HEK293 (cell line): ENCODE results near the gene TEX36.

Experiments used
- BCL11A ChIP-seq: fragments of 450-650 bp; formaldehyde crosslinking; IDR thresholded peaks from 2 replicates; pipeline ENCODE4 v1.5.1; 2016; ENCODE audit warnings: low read depth, missing biosample characterization, missing genetic modification characterization
- CTCF ChIP-seq: fragments of 450-650 bp; formaldehyde crosslinking; IDR thresholded peaks from 2 replicates; pipeline ENCODE4 v1.5.1; 2016; ENCODE audit warnings: missing biosample characterization, missing genetic modification characterization
- KLF10 ChIP-seq: fragments of 450-650 bp; IDR thresholded peaks from 2 replicates; pipeline ENCODE4 v1.5.1; 2018; ENCODE audit warnings: missing biosample characterization, mild to moderate bottlenecking, missing genetic modification characterization
- TRIM28 ChIP-seq: IDR thresholded peaks from 2 replicates; pipeline ENCODE4 v1.6.1; 2011; ENCODE audit warnings: low read length, control low read depth, borderline replicate concordance
- ZBTB11 ChIP-seq: fragments of 450-650 bp; formaldehyde crosslinking; conservative IDR thresholded peaks from 2 replicates; pipeline ENCODE4 v1.5.1; 2016; ENCODE audit warnings: low read depth, missing biosample characterization, missing genetic modification characterization
- ZBTB6 ChIP-seq: fragments of 450-650 bp; formaldehyde crosslinking; IDR thresholded peaks from 2 replicates; pipeline ENCODE4 v1.5.1; 2017; ENCODE audit warnings: missing biosample characterization, missing genetic modification characterization
- ZBTB8A ChIP-seq: fragments of 450-650 bp; formaldehyde crosslinking; IDR thresholded peaks from 2 replicates; pipeline ENCODE4 v1.5.1; 2016; ENCODE audit warnings: missing biosample characterization, missing genetic modification characterization
- ZFP41 ChIP-seq: fragments of 450-650 bp; formaldehyde crosslinking; IDR thresholded peaks from 2 replicates; pipeline ENCODE4 v1.5.1; 2016; ENCODE audit warnings: missing biosample characterization, missing genetic modification characterization, borderline replicate concordance
- ZNF10 ChIP-seq: fragments of 450-650 bp; formaldehyde crosslinking; IDR thresholded peaks from 2 replicates; pipeline ENCODE4 v1.5.1; 2017; ENCODE audit warnings: missing biosample characterization, missing genetic modification characterization
- ZNF112 ChIP-seq: fragments of 450-650 bp; formaldehyde crosslinking; IDR thresholded peaks from 2 replicates; pipeline ENCODE4 v1.5.0; 2017; ENCODE audit warnings: missing biosample characterization, missing genetic modification characterization
- ZNF121 ChIP-seq: fragments of 450-650 bp; formaldehyde crosslinking; IDR thresholded peaks from 2 replicates; pipeline ENCODE4 v1.5.1; 2016; ENCODE audit warnings: missing biosample characterization, missing genetic modification characterization
- ZNF132 ChIP-seq: fragments of 450-650 bp; formaldehyde crosslinking; IDR thresholded peaks from 2 replicates; pipeline ENCODE4 v1.5.1; 2017; ENCODE audit warnings: missing biosample characterization, missing genetic modification characterization, borderline replicate concordance
- ZNF19 ChIP-seq: fragments of 450-650 bp; formaldehyde crosslinking; IDR thresholded peaks from 2 replicates; pipeline ENCODE4; 2016; ENCODE audit warnings: missing biosample characterization, missing genetic modification characterization, low read depth
- ZNF2 ChIP-seq: fragments of 450-650 bp; formaldehyde crosslinking; IDR thresholded peaks from 2 replicates; pipeline ENCODE4 v1.5.1; 2016; ENCODE audit warnings: missing biosample characterization, missing genetic modification characterization
- ZNF214 ChIP-seq: fragments of 450-650 bp; formaldehyde crosslinking; IDR thresholded peaks from 2 replicates; pipeline ENCODE4 v1.5.1; 2017; ENCODE audit warnings: missing biosample characterization, mild to moderate bottlenecking, missing genetic modification characterization, borderline replicate concordance
- ZNF221 ChIP-seq: fragments of 450-650 bp; formaldehyde crosslinking; IDR thresholded peaks from 2 replicates; pipeline ENCODE4 v1.5.1; 2017; ENCODE audit warnings: missing biosample characterization, missing genetic modification characterization, borderline replicate concordance
- ZNF266 ChIP-seq: fragments of 450-650 bp; formaldehyde crosslinking; IDR thresholded peaks from 2 replicates; pipeline ENCODE4 v1.5.1; 2016; ENCODE audit warnings: missing biosample characterization, missing genetic modification characterization, low read depth
- ZNF341 ChIP-seq: fragments of 450-650 bp; formaldehyde crosslinking; IDR thresholded peaks from 2 replicates; pipeline ENCODE4; 2016; ENCODE audit warnings: low read depth, missing biosample characterization, missing genetic modification characterization
- ZNF362 ChIP-seq: fragments of 450-650 bp; formaldehyde crosslinking; IDR thresholded peaks from 2 replicates; pipeline ENCODE4 v1.5.1; 2016; ENCODE audit warnings: missing biosample characterization, missing genetic modification characterization
- ZNF404 ChIP-seq: fragments of 450-650 bp; formaldehyde crosslinking; IDR thresholded peaks from 2 replicates; pipeline ENCODE4 v1.5.1; 2017; ENCODE audit warnings: missing biosample characterization, missing genetic modification characterization
- ZNF426 ChIP-seq: fragments of 450-650 bp; formaldehyde crosslinking; IDR thresholded peaks from 2 replicates; pipeline ENCODE4 v1.5.1; 2017; ENCODE audit warnings: missing biosample characterization, missing genetic modification characterization, mild to moderate bottlenecking, inconsistent platforms, moderate library complexity
- ZNF623 ChIP-seq: fragments of 450-650 bp; formaldehyde crosslinking; IDR thresholded peaks from 2 replicates; pipeline ENCODE4 v1.5.1; 2016; ENCODE audit warnings: missing biosample characterization, missing genetic modification characterization
- ZNF624 ChIP-seq: fragments of 450-650 bp; formaldehyde crosslinking; IDR thresholded peaks from 2 replicates; pipeline ENCODE4 v1.5.1; 2017; ENCODE audit warnings: missing biosample characterization, missing genetic modification characterization
- ZNF654 ChIP-seq: fragments of 450-650 bp; formaldehyde crosslinking; IDR thresholded peaks from 2 replicates; pipeline ENCODE4 v1.5.1; 2016; ENCODE audit warnings: low read depth, missing biosample characterization, missing genetic modification characterization
- ZNF658 ChIP-seq: fragments of 450-650 bp; formaldehyde crosslinking; IDR thresholded peaks from 2 replicates; pipeline ENCODE4; 2016; ENCODE audit warnings: missing biosample characterization, missing genetic modification characterization
- ZNF670 ChIP-seq: fragments of 450-650 bp; formaldehyde crosslinking; IDR thresholded peaks from 2 replicates; pipeline ENCODE4 v1.5.1; 2016; ENCODE audit warnings: missing biosample characterization, missing genetic modification characterization, low read depth
- ZNF701 ChIP-seq: fragments of 450-650 bp; formaldehyde crosslinking; IDR thresholded peaks from 2 replicates; pipeline ENCODE4 v1.5.1; 2016; ENCODE audit warnings: missing biosample characterization, missing genetic modification characterization
- ZNF747 ChIP-seq: fragments of 450-650 bp; formaldehyde crosslinking; IDR thresholded peaks from 2 replicates; pipeline ENCODE4 v1.5.1; 2016; ENCODE audit warnings: missing biosample characterization, missing genetic modification characterization
- ZNF776 ChIP-seq: fragments of 450-650 bp; formaldehyde crosslinking; IDR thresholded peaks from 2 replicates; pipeline ENCODE4 v1.5.0; 2017; ENCODE audit warnings: missing biosample characterization, missing genetic modification characterization, borderline replicate concordance
- ZNF843 ChIP-seq: fragments of 450-650 bp; formaldehyde crosslinking; IDR thresholded peaks from 2 replicates; pipeline ENCODE4 v1.5.1; 2016; ENCODE audit warnings: missing biosample characterization, missing genetic modification characterization
- TF ChIP-seq, protein P1 (sequence below): fragments of 450-650 bp; formaldehyde crosslinking; IDR thresholded peaks from 2 replicates; pipeline ENCODE4 v1.5.1; 2016; ENCODE audit warnings: missing biosample characterization, missing genetic modification characterization

Gene TEX36

DNA sequence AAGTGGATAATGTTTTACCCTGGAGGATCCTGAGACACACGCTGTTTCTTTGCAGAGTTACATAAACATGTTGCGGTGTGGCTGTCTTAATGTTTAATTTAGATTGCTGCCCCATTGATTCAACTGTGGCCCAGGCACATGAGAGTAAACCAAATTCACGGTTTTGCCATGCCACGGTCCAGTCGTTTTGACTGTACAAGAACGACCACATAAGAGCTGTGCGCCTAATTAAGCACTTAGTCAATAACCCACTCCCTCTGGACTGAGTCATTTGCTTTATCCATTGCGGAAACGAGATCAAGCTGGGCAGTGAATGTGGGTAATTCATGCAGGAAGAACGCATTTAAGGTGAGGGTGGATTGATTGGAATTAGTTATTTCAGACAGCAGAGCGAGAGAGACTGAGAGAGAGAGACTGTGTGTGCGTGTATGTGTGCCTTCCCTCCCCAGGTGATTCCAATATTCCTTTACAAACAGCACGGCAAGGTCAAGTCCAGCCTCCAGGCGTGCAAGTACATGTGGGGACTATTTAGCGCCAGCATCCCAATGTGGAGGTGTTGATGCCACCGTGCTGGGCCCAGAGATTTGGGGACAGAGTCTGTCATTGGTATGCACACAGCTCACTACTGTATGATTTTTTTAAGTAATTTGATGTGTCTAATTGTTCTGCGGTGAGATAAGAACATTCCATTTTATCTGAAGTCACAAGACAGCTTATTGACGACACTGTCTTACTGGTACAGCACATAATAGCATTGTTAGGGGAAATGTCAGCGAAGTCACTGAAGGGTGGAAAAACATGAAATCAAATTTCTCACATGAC lies 8.4 kb upstream of the TEX36 start (continued):
- no peak for TF ChIP-seq CTCF (tag by site-specific recombination)
- peak; percentile 48 for TF ChIP-seq ZNF341
- TF ChIP-seq ZNF747 (tag by site-specific recombination), result no peak
- peak; percentile 64 for TF ChIP-seq TRIM28
- no peak for TF ChIP-seq ZFP41
- no peak for TF ChIP-seq ZBTB6 (tag by site-specific recombination)
- TF ChIP-seq ZNF776 (tag by site-specific recombination), result no peak
- TF ChIP-seq ZNF362 (tag by site-specific recombination), result peak; percentile 90
- TF ChIP-seq KLF10, result peak; percentile 22; the same call in 1 of the 2 replicates
- TF ChIP-seq ZNF221 (tag by site-specific recombination), result no peak
- no peak for TF ChIP-seq ZNF658 (tag by site-specific recombination)
- TF ChIP-seq ZNF426 (tag by site-specific recombination), result no peak
- no peak for TF ChIP-seq ZNF623 (tag by site-specific recombination)
- no peak for TF ChIP-seq ZNF132 (tag by site-specific recombination)
- TF ChIP-seq ZNF2, result peak; percentile 20; the same call in 1 of the 2 replicates
- no peak for TF ChIP-seq ZNF266 (tag by site-specific recombination)
- TF ChIP-seq ZNF654 (tag by site-specific recombination), result no peak
- no peak for TF ChIP-seq ZNF670 (tag by site-specific recombination)
- TF ChIP-seq ZNF843 (tag by site-specific recombination), result peak; percentile 58; the same call in 1 of the 2 replicates
- no peak for TF ChIP-seq ZNF404 (tag by site-specific recombination)
- TF ChIP-seq ZBTB8A (tag by site-specific recombination), result no peak
- TF ChIP-seq ZNF19 (tag by site-specific recombination), result no peak
- no peak for TF ChIP-seq ZNF214 (tag by site-specific recombination)
- peak; percentile 41; the same call in 1 of the 2 replicates for TF ChIP-seq BCL11A (tag by site-specific recombination)
- TF ChIP-seq ZBTB11, result no peak
- TF ChIP-seq, protein P1, sequence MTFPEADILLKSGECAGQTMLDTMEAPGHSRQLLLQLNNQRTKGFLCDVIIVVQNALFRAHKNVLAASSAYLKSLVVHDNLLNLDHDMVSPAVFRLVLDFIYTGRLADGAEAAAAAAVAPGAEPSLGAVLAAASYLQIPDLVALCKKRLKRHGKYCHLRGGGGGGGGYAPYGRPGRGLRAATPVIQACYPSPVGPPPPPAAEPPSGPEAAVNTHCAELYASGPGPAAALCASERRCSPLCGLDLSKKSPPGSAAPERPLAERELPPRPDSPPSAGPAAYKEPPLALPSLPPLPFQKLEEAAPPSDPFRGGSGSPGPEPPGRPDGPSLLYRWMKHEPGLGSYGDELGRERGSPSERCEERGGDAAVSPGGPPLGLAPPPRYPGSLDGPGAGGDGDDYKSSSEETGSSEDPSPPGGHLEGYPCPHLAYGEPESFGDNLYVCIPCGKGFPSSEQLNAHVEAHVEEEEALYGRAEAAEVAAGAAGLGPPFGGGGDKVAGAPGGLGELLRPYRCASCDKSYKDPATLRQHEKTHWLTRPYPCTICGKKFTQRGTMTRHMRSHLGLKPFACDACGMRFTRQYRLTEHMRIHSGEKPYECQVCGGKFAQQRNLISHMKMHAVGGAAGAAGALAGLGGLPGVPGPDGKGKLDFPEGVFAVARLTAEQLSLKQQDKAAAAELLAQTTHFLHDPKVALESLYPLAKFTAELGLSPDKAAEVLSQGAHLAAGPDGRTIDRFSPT (tag by site-specific recombination), result peak; percentile 91
- no peak for TF ChIP-seq ZNF701 (tag by site-specific recombination)
- TF ChIP-seq ZNF121, result no peak
- TF ChIP-seq ZNF112 (tag by site-specific recombination), result no peak
- no peak for TF ChIP-seq ZNF10
- no peak for TF ChIP-seq ZNF624 (tag by site-specific recombination)
